GM18873 (cell line): Measurements from ENCODE around the gene LMF1.

Experiments
- ATAC-seq: cut with Tn5 transposase; IDR thresholded peaks from one replicate; pipeline ENCODE4 v1.9.1; 2021; ENCODE audit warnings: mild to moderate bottlenecking, moderate library complexity, moderate number of reproducible peaks; ENCODE audit not compliant: unreplicated experiment, low FRiP score

The LMF1 gene

GRCh38 chr16:986411-986810, 15.6 kb upstream of the LMF1 start:
- ATAC-seq = no peak

GRCh38 chr16:985646-986400, 15.0 kb upstream of the LMF1 start:
- no peak for ATAC-seq

- ATAC-seq = no peak
These were observed 14.2 kb upstream of the LMF1 start for GRCh38 chr16:984736-985636.

GRCh38 chr16:984121-984694, 13.4 kb upstream of the LMF1 start:
- ATAC-seq = no peak

GRCh38 chr16:983044-984030, 12.6 kb upstream of the LMF1 start:
- ATAC-seq = no peak

GRCh38 chr16:982145-983043, 11.6 kb upstream of the LMF1 start:
- no peak for ATAC-seq

GRCh38 chr16:981695-982144, 10.9 kb upstream of the LMF1 start, which contains the start of gene SOX8:
SOX8 (plus strand) TSS chr16:981770; CDS start chr16:981923, 153 bp downstream.
- no peak for ATAC-seq

- ATAC-seq = no peak
These were observed 9.7 kb upstream of the LMF1 start for GRCh38 chr16:980595-980854.

GRCh38 chr16:979859-980594, 9.2 kb upstream of the LMF1 start:
- ATAC-seq = no peak

- ATAC-seq = no peak
These were observed 8.4 kb upstream of the LMF1 start for GRCh38 chr16:979147-979546.

- no peak for ATAC-seq
These were observed 7.6 kb upstream of the LMF1 start for GRCh38 chr16:978403-978802.

GRCh38 chr16:977896-978295, 7.1 kb upstream of the LMF1 start:
- no peak for ATAC-seq

GRCh38 chr16:977081-977701, 6.4 kb upstream of the LMF1 start:
- ATAC-seq = no peak

GRCh38 chr16:976389-976931, 5.7 kb upstream of the LMF1 start:
- ATAC-seq = no peak

GRCh38 chr16:975291-975690, 4.5 kb upstream of the LMF1 start:
- ATAC-seq = no peak

- no peak for ATAC-seq
These were observed 4.0 kb upstream of the LMF1 start for GRCh38 chr16:974611-975261.

- no peak for ATAC-seq
These were observed 3.3 kb upstream of the LMF1 start for GRCh38 chr16:974001-974601.
